A673 (cell line): ENCODE measurements around the gene TM4SF4.

Experiments used
- EZH2 ChIP-seq: fragments of 200-600 bp; sonication (generic); IDR thresholded peaks from 2 replicates; pipeline ENCODE4 v1.6.1; 2017; ENCODE audit warnings: borderline replicate concordance, low read depth, mild to moderate bottlenecking, mixed read lengths, antibody characterized with exemption, low read length; ENCODE audit not compliant: poor library complexity, severe bottlenecking
- TF ChIP-seq, protein P1 (sequence below): fragments of 300-800, 200-600 bp; sonication (generic); conservative IDR thresholded peaks from 2 replicates; pipeline ENCODE4 v1.5.1; 2017; ENCODE audit warnings: low read depth, mild to moderate bottlenecking, antibody characterized with exemption, low read length, moderate library complexity, mixed read lengths

DNA sequence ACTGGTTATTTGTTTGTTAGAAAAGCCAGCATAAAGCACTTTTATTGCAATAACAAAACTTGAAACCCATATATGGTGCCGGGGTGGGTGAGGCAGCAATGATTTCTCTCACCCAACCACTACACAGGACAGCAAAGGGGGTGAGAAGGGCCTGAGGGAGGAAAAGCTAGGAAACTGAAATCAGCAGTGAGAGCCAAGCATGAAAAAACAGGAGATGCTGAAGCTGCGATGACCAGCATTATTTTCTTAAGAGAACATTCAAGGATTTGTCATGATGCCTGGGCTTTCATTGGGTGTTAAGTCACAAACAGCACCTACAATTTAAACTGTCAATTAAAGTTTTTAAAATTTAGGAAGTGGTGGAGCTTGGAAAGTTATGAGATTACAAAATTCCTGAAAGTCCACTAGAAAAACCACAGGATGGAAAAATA is 11.9 kb upstream of the TM4SF4 start:
- TF ChIP-seq, protein P1, sequence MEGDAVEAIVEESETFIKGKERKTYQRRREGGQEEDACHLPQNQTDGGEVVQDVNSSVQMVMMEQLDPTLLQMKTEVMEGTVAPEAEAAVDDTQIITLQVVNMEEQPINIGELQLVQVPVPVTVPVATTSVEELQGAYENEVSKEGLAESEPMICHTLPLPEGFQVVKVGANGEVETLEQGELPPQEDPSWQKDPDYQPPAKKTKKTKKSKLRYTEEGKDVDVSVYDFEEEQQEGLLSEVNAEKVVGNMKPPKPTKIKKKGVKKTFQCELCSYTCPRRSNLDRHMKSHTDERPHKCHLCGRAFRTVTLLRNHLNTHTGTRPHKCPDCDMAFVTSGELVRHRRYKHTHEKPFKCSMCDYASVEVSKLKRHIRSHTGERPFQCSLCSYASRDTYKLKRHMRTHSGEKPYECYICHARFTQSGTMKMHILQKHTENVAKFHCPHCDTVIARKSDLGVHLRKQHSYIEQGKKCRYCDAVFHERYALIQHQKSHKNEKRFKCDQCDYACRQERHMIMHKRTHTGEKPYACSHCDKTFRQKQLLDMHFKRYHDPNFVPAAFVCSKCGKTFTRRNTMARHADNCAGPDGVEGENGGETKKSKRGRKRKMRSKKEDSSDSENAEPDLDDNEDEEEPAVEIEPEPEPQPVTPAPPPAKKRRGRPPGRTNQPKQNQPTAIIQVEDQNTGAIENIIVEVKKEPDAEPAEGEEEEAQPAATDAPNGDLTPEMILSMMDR = no peak
- TF ChIP-seq EZH2 = no peak
